ENCODE measurements around the gene GPC6. TPM values are rescaled to one million over a fixed set of nuclear protein-coding genes. Genes with fewer than 3 reads are reported as not detected.

The GPC6 gene
- total and polyA plus RNA-seq, 5 donors from 2014 or later = not detected

- no peaks in the 10 kb centered on the region for H3K9me3 Mint-ChIP-seq
- no peak overlapping the region for H3K4me3 Mint-ChIP-seq
- Histone ChIP-seq H3K27me3 (ENCODE audit: control insufficient read depth, insufficient read depth, low read length) (peaks cover 1% of the 10 kb centered on the region), H3K36me3 (ENCODE audit: control insufficient read depth, insufficient read depth, low read length) (no peaks in the 10 kb centered on the region), H3K27ac (ENCODE audit: insufficient read depth, low read length, poor library complexity, severe bottlenecking) (no peak overlapping the region), H3K4me1 (ENCODE audit: control insufficient read depth, insufficient read depth, low read length, poor library complexity, severe bottlenecking) (no peaks in the 10 kb centered on the region), H3K4me3 (ENCODE audit: low read depth, low read length) (no peak overlapping the region), H3K9me3 (ENCODE audit: control insufficient read depth in 2 of 2, low read length in 2 of 2) (no peaks in the 10 kb centered on the region)
- peaks cover 4% of the 10 kb centered on the region for H3K27me3 Mint-ChIP-seq
- H3K4me1 Mint-ChIP-seq = peaks cover 0 to 2% (median 0%) of the 10 kb centered on the region in 4 donors
- DNase-seq (no peak), ATAC-seq (ENCODE audit: low read depth in 2 of 2) (no peak)
- H3K36me3 Mint-ChIP-seq = no peaks in the 10 kb centered on the region
- H3K27ac Mint-ChIP-seq = peak overlapping the region in 1 of 3 donors; percentile 8
Observed at GRCh38 chr13:94121686-94122085, 895.1 kb downstream of the GPC6 start.

DNA sequence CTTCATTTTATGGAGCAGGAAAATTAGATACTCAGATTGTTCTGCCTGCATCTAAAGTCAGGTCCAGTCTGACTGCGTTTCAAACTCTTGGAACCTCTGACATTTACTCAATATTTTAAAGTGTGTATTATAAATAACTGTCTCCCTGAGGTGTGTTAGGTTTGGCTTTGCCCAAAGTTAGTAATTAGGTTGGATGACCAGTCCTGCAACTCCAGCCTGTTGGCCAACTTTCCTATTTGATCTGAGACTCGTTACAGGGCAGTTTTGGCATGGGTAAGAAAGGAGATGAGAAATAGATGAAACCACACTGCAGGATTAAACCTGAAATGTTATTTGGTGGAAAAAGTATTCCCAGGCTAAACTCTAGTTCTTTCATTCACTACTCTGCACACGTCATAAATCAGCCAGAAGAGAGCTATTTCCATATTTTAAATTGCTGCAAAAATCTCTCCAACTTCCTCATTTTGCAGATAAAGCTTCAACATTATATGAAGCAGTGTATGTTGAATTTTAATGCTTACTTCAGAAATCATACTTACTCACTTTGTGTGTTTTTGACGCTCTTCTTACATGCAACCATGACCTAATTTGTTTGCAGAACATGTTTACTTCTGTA lies 895.8 kb downstream of the GPC6 start:
- H3K36me3 Mint-ChIP-seq = no peaks in the 10 kb centered on the region
- no peak overlapping the region for H3K27ac ChIP-seq (ENCODE audit: insufficient read depth, low read length, poor library complexity, severe bottlenecking)
- H3K27me3 ChIP-seq (ENCODE audit: control insufficient read depth, insufficient read depth, low read length) = no peaks in the 10 kb centered on the region
- H3K4me1 Mint-ChIP-seq = peaks cover 0 to 2% (median 0%) of the 10 kb centered on the region in 4 donors
- H3K27me3 Mint-ChIP-seq = peaks cover 4% of the 10 kb centered on the region
- H3K9me3 Mint-ChIP-seq = peaks cover 0 to 1% (median 0%) of the 10 kb centered on the region in 7 donors
- H3K27ac Mint-ChIP-seq = no peak overlapping the region
- H3K4me1 ChIP-seq (ENCODE audit: control insufficient read depth, insufficient read depth, low read length, poor library complexity, severe bottlenecking) = no peaks in the 10 kb centered on the region
- no peaks in the 10 kb centered on the region for H3K36me3 ChIP-seq (ENCODE audit: control insufficient read depth, insufficient read depth, low read length)
- H3K4me3 ChIP-seq (ENCODE audit: low read depth, low read length) = no peak overlapping the region
- no peak overlapping the region for H3K4me3 Mint-ChIP-seq
- no peaks in the 10 kb centered on the region for H3K9me3 ChIP-seq (ENCODE audit: control insufficient read depth in 2 of 2, low read length in 2 of 2)
- ATAC-seq (ENCODE audit: low read depth in 2 of 2) = no peak
- no peak for DNase-seq

- H3K27me3 ChIP-seq (ENCODE audit: control insufficient read depth, insufficient read depth, low read length) = no peaks in the 10 kb centered on the region
- Mint-ChIP-seq H3K27me3 (no peaks in the 10 kb centered on the region), H3K27ac (no peak overlapping the region), H3K4me1 (peaks cover 0 to 2% (median 0%) of the 10 kb centered on the region in 4 donors), H3K9me3 (peaks cover 0 to 1% (median 0%) of the 10 kb centered on the region in 7 donors), H3K4me3 (no peak overlapping the region), H3K36me3 (no peaks in the 10 kb centered on the region)
- no peaks in the 10 kb centered on the region for H3K9me3 ChIP-seq (ENCODE audit: control insufficient read depth in 2 of 2, low read length in 2 of 2)
- H3K4me3 ChIP-seq (ENCODE audit: low read depth, low read length) = no peak overlapping the region
- H3K4me1 ChIP-seq (ENCODE audit: control insufficient read depth, insufficient read depth, low read length, poor library complexity, severe bottlenecking) = no peaks in the 10 kb centered on the region
- no peak for ATAC-seq (ENCODE audit: low read depth in 2 of 2)
- DNase-seq = no peak
- no peaks in the 10 kb centered on the region for H3K36me3 ChIP-seq (ENCODE audit: control insufficient read depth, insufficient read depth, low read length)
- no peak overlapping the region for H3K27ac ChIP-seq (ENCODE audit: insufficient read depth, low read length, poor library complexity, severe bottlenecking)
Observed at GRCh38 chr13:94123557-94123956, 897.0 kb downstream of the GPC6 start.

DNA sequence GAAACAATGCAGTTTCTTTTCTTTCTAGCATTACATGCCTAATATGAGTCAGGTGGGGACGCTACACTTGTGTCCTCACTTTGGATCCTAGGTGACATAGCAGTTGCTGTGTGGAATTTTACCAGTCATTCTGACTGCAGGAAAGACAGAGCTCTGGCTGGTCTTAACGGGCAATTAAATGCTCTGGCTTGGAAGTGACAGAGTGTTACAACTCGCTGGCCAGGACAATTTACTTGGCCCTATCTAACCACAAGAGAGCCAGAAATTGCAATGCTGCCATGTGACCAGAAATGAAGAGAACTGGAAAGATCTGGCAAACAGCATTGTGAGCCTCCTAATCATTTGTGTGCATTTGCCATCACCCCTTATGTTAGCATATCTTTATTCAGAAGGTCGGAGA lies 901.8 kb downstream of the GPC6 start:
- H3K27me3 ChIP-seq (ENCODE audit: control insufficient read depth, insufficient read depth, low read length) = no peaks in the 10 kb centered on the region
- no peaks in the 10 kb centered on the region for H3K4me1 ChIP-seq (ENCODE audit: control insufficient read depth, insufficient read depth, low read length, poor library complexity, severe bottlenecking)
- H3K27ac Mint-ChIP-seq = no peak overlapping the region
- no peak overlapping the region for H3K4me3 ChIP-seq (ENCODE audit: low read depth, low read length)
- peaks cover 0 to 2% (median 0%) of the 10 kb centered on the region in 4 donors for H3K4me1 Mint-ChIP-seq
- peaks cover 6% of the 10 kb centered on the region for H3K27me3 Mint-ChIP-seq
- peaks cover 0 to 1% (median 0%) of the 10 kb centered on the region in 7 donors for H3K9me3 Mint-ChIP-seq
- peaks cover 4% of the 10 kb centered on the region for H3K36me3 Mint-ChIP-seq
- no peak overlapping the region for H3K27ac ChIP-seq (ENCODE audit: insufficient read depth, low read length, poor library complexity, severe bottlenecking)
- no peak overlapping the region for H3K4me3 Mint-ChIP-seq
- no peaks in the 10 kb centered on the region for H3K9me3 ChIP-seq (ENCODE audit: control insufficient read depth in 2 of 2, low read length in 2 of 2)
- ATAC-seq (ENCODE audit: low read depth in 2 of 2) (no peak), DNase-seq (no peak)
- H3K36me3 ChIP-seq (ENCODE audit: control insufficient read depth, insufficient read depth, low read length) = no peaks in the 10 kb centered on the region

DNA sequence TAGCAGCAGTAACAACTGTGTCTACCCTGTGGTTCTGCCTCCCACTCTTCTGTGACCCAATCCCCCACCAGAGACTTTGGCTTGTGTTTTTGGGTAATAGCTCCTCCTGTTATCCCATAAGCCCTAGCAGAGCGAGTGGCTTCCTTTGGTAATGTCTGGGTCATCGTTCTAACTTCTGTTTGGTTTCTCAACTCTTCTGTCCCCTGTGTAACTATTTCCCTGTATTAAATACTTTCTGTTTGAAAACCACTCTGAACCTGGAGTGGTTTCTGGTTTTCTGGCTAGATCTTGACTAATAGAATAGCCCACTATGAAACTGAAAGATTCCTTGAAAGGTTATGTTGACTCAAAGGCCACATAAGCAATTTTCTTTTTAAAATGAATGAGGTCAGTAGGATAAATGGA lies 902.9 kb downstream of the GPC6 start:
- H3K36me3 Mint-ChIP-seq = peaks cover 4% of the 10 kb centered on the region
- Histone ChIP-seq H3K27me3 (ENCODE audit: control insufficient read depth, insufficient read depth, low read length) (no peaks in the 10 kb centered on the region), H3K4me3 (ENCODE audit: low read depth, low read length) (no peak overlapping the region), H3K9me3 (ENCODE audit: control insufficient read depth in 2 of 2, low read length in 2 of 2) (no peaks in the 10 kb centered on the region), H3K4me1 (ENCODE audit: control insufficient read depth, insufficient read depth, low read length, poor library complexity, severe bottlenecking) (no peaks in the 10 kb centered on the region), H3K27ac (ENCODE audit: insufficient read depth, low read length, poor library complexity, severe bottlenecking) (no peak overlapping the region), H3K36me3 (ENCODE audit: control insufficient read depth, insufficient read depth, low read length) (no peaks in the 10 kb centered on the region)
- DNase-seq = no peak
- H3K4me3 Mint-ChIP-seq = no peak overlapping the region
- ATAC-seq (ENCODE audit: low read depth in 2 of 2) = no peak
- peaks cover 0 to 1% (median 0%) of the 10 kb centered on the region in 7 donors for H3K9me3 Mint-ChIP-seq
- H3K27me3 Mint-ChIP-seq = peaks cover 6% of the 10 kb centered on the region
- H3K27ac Mint-ChIP-seq = no peak overlapping the region
- H3K4me1 Mint-ChIP-seq = no peaks in the 10 kb centered on the region

GRCh38 chr13:94138831-94139230 lies 912.2 kb downstream of the GPC6 start:
- no peak overlapping the region for H3K4me3 Mint-ChIP-seq
- DNase-seq = no peak
- no peak overlapping the region for H3K4me3 ChIP-seq (ENCODE audit: low read depth, low read length)
- ATAC-seq (ENCODE audit: low read depth in 2 of 2) = no peak
- H3K27ac ChIP-seq (ENCODE audit: insufficient read depth, low read length, poor library complexity, severe bottlenecking) = no peak overlapping the region
- H3K27ac Mint-ChIP-seq = no peak overlapping the region
- H3K27me3 ChIP-seq (ENCODE audit: control insufficient read depth, insufficient read depth, low read length) = no peaks in the 10 kb centered on the region
- H3K9me3 Mint-ChIP-seq = peaks cover 0 to 2% (median 0%) of the 10 kb centered on the region in 7 donors
- H3K36me3 Mint-ChIP-seq = no peaks in the 10 kb centered on the region
- no peaks in the 10 kb centered on the region for H3K36me3 ChIP-seq (ENCODE audit: control insufficient read depth, insufficient read depth, low read length)
- H3K9me3 ChIP-seq (ENCODE audit: control insufficient read depth in 2 of 2, low read length in 2 of 2) = no peaks in the 10 kb centered on the region
- H3K27me3 Mint-ChIP-seq = peaks cover 5% of the 10 kb centered on the region
- no peaks in the 10 kb centered on the region for H3K4me1 ChIP-seq (ENCODE audit: control insufficient read depth, insufficient read depth, low read length, poor library complexity, severe bottlenecking)
- no peaks in the 10 kb centered on the region for H3K4me1 Mint-ChIP-seq

GRCh38 chr13:94139393-94139995 lies 912.9 kb downstream of the GPC6 start:
- Mint-ChIP-seq H3K27ac (no peak overlapping the region), H3K4me3 (no peak overlapping the region), H3K4me1 (no peaks in the 10 kb centered on the region), H3K27me3 (peaks cover 5% of the 10 kb centered on the region), H3K36me3 (no peaks in the 10 kb centered on the region), H3K9me3 (peaks cover 0 to 2% (median 0%) of the 10 kb centered on the region in 7 donors)
- H3K27ac ChIP-seq (ENCODE audit: insufficient read depth, low read length, poor library complexity, severe bottlenecking) = no peak overlapping the region
- H3K9me3 ChIP-seq (ENCODE audit: control insufficient read depth in 2 of 2, low read length in 2 of 2) = no peaks in the 10 kb centered on the region
- no peaks in the 10 kb centered on the region for H3K36me3 ChIP-seq (ENCODE audit: control insufficient read depth, insufficient read depth, low read length)
- H3K4me1 ChIP-seq (ENCODE audit: control insufficient read depth, insufficient read depth, low read length, poor library complexity, severe bottlenecking) = no peaks in the 10 kb centered on the region
- H3K27me3 ChIP-seq (ENCODE audit: control insufficient read depth, insufficient read depth, low read length) = no peaks in the 10 kb centered on the region
- ATAC-seq (ENCODE audit: low read depth in 2 of 2) (no peak), DNase-seq (no peak)
- H3K4me3 ChIP-seq (ENCODE audit: low read depth, low read length) = no peak overlapping the region

DNA sequence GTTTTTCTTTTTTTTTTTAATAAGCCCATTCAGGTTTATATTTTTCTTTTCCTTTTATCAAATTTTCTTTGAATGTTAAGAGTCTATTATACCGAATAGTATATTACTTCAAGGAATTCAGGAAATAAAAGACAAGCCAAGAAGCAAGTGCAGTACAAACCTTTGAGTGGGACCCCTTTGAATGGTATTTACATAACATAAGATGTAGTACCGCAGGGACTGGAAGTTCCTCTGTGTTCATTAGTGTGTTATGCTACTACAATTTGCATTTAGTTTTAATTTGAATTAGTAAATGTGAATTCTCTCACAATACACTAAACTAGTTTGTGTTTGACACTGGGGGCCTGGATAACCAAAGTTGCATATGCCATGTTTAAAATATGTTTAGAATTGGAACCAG lies 913.4 kb downstream of the GPC6 start:
- no peak overlapping the region for H3K4me3 Mint-ChIP-seq
- Histone ChIP-seq H3K36me3 (ENCODE audit: control insufficient read depth, insufficient read depth, low read length) (no peaks in the 10 kb centered on the region), H3K27me3 (ENCODE audit: control insufficient read depth, insufficient read depth, low read length) (no peaks in the 10 kb centered on the region), H3K9me3 (ENCODE audit: control insufficient read depth in 2 of 2, low read length in 2 of 2) (no peaks in the 10 kb centered on the region), H3K27ac (ENCODE audit: insufficient read depth, low read length, poor library complexity, severe bottlenecking) (no peak overlapping the region), H3K4me1 (ENCODE audit: control insufficient read depth, insufficient read depth, low read length, poor library complexity, severe bottlenecking) (no peaks in the 10 kb centered on the region), H3K4me3 (ENCODE audit: low read depth, low read length) (no peak overlapping the region)
- ATAC-seq (ENCODE audit: low read depth in 2 of 2) (no peak), DNase-seq (no peak)
- H3K4me1 Mint-ChIP-seq = no peaks in the 10 kb centered on the region
- H3K9me3 Mint-ChIP-seq = peaks cover 0 to 2% (median 0%) of the 10 kb centered on the region in 7 donors
- H3K36me3 Mint-ChIP-seq = no peaks in the 10 kb centered on the region
- no peak overlapping the region for H3K27ac Mint-ChIP-seq
- peaks cover 5% of the 10 kb centered on the region for H3K27me3 Mint-ChIP-seq

Measured in CD4-positive, CD25-positive, alpha-beta regulatory T cell (primary cell).